GM11168 (cell line): ENCODE measurements around the gene KRTAP3-2.
"Not testable (repeated sequence)": the region's sequence is repeated elsewhere in the genome, so short reads cannot be mapped to it uniquely, and the experiment has no call there.

Experiments
- in situ Hi-C: fragments of 300-500 bp; cut with MboI; formaldehyde crosslinking; loops from one replicate; pipeline ENCODE4 v1.12.0; 2022; ENCODE audit warnings: low sequenced_read_pairs; ENCODE audit not compliant: unreplicated experiment

KRTAP3-2 gene

GRCh38 chr17:40999563-40999962, at the start of gene KRTAP3-2:
TSS of gene KRTAP3-2 (minus strand) at chr17:40999906. CDS start at chr17:40999853, 53 bp downstream.
- in situ Hi-C loops: not testable (repeated sequence)

DNA sequence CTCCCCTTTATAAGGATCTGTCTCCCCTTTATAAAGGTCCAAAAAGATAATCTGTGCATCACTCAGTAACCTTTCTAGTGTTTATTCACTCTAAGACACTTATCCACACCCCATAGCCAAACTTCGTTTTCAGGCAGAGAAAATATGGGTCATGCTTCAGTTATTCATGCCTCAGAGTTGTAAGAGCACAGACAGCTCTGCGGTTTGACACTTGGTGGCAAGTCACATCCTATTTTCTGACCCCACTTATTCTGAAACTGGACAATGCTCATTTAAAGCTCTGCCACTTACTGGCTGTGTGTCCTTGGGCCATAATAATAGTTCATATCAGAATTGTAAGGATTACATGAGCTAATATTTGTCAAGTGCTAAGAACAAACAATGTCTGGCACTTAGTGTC, 49.4 kb upstream of the KRTAP3-2 start:
- in situ Hi-C loops: no loop called here

DNA sequence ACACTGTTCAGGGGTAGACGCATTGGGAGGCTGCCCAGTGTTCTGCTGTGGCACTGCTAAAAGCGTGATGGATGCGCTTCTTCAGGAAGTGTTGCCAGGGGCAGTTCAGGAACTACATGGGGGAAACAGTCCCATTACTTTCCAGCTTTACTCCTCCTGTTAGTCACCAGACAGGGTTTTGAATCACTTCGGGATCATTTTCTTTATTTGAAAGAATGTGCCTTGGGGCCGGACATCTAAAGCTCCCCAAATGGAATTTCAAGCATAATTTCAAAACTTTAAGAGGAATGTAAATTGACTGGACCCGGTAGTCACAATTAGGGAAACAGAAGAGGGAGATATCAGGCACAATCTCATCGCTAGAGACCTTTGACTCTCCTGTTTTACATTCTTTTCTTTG, 48.7 kb upstream of the KRTAP3-2 start:
- in situ Hi-C loops: no loop called here

- in situ Hi-C loops: not testable (repeated sequence)
These were observed 47.2 kb upstream of the KRTAP3-2 start, which contains the start of gene KRTAP2-1 for GRCh38 chr17:41046735-41047465. TSS of gene KRTAP2-1 (minus strand) at chr17:41047316. CDS start at chr17:41047267, 49 bp downstream.

DNA sequence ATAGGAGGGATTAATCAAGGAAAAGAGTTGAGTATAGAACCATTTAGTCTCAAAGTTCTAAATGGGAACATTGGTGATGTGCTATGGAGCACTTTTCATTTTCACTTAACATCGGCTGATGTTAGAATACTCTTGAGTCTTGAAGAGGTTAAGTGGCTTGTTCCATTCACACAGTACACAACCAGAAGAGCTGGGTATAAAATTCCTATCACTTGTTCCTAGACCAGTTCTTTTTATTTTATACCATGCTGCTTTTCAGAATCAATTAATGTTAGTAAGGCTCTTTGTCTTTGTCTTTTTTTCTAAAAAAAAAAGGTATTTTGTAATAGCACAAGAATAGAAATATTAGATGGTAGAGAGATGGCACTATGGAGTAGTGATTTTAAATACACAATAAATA, 43.2 kb upstream of the KRTAP3-2 start:
- in situ Hi-C loops: no loop called here

DNA sequence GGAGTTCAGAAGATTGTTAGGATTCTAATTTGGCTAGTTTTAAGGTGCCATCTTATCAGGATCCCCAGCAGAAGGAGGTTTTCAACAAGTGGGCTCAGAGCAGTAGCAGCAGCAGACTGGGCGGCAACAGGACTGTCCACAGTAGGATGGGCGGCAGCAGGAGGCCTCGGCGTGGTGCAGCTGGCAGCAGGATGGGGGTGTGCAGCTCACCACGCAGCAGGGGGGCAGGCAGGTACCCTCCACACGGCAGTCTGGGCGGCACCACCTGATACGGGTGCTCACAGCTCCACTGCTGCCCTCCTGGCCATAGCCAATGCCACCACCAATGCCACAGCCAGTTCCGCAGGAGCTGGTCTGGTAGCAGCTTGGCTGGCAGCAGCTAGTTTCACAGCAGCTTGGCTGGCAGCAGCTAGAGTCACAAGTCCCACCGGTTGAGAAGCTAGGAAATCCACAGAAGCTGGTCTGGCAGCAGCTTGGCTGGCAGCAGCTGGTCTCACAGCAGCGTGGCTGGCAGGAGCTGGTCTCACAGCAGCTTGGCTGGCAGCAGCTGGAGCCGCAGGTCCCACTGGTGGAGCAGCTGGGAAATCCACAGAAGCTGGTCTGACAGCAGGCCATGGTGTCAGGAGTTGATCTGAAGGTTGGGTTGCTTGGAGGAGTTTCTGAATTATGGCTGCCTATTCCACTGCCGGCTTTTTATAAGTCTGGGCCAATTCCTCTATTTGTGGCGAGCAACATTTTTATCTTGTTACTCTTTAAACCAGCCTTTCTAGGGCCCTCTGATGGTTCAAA, 41.3 kb upstream of the KRTAP3-2 start, which contains the start of gene KRTAP1-1:
Gene KRTAP1-1, minus strand, starts transcription at position 668 of the 789 bp plus-strand sequence. Its CDS starts 53 bp downstream, at position 615.
- in situ Hi-C loops: not testable (repeated sequence)

DNA sequence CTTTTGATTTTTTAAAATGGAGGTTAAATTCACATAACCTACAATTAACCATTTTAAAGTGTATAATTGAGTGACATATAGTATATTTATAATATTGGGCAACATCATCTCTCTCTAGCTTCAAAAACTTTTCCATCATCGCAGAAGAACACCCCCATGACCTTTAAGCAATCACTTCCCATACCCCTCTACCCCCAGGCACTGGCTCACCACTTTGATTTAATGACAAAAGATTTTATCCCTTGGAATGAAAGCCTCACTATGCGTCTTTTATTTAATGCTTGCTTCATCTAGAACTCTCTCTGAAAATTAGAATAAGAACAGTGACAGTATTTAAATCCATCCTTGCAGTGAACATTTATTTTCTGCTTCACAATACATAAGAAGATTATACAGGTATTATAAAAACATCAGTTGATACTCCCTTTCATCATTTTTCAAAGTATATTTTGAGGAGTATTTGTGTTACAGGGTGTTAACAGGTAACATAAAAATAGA, 38.2 kb upstream of the KRTAP3-2 start:
- in situ Hi-C loops: no loop called here

DNA sequence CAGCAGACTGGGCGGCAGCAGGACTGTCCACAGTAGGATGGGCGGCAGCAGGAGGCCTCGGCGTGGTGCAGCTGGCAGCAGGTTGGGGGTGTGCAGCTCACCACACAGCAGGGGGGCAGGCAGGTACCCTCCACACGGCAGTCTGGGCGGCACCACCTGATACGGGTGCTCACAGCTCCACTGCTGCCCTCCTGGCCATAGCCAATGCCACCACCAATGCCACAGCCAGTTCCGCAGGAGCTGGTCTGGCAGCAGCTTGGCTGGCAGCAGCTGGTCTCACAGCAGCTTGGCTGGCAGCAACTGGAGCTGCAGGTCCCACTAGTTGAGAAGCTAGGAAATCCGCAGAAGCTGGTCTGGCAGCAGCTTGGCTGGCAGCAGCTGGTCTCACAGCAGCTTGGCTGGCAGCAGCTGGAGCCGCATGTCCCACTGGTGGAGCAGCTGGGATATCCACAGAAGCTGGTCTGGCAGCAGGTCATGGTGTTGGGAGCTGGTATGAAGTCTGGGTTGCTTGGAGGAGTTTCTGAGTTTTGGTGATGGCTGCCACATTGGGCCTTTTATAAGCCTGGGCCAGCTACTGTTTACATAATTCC, 34.7 kb upstream of the KRTAP3-2 start, which contains the start of gene KRTAP1-3:
Gene KRTAP1-3, minus strand, starts transcription at position 529 of the 590 bp plus-strand sequence. Its CDS starts 53 bp downstream, at position 476.
- in situ Hi-C loops: not testable (repeated sequence)

- in situ Hi-C loops: no loop called here
These were observed 30.0 kb upstream of the KRTAP3-2 start, which contains the start of gene KRTAP1-4 for GRCh38 chr17:41029633-41030245. TSS of gene KRTAP1-4 (minus strand) at chr17:41030195. CDS start at chr17:41030078, 117 bp downstream.

DNA sequence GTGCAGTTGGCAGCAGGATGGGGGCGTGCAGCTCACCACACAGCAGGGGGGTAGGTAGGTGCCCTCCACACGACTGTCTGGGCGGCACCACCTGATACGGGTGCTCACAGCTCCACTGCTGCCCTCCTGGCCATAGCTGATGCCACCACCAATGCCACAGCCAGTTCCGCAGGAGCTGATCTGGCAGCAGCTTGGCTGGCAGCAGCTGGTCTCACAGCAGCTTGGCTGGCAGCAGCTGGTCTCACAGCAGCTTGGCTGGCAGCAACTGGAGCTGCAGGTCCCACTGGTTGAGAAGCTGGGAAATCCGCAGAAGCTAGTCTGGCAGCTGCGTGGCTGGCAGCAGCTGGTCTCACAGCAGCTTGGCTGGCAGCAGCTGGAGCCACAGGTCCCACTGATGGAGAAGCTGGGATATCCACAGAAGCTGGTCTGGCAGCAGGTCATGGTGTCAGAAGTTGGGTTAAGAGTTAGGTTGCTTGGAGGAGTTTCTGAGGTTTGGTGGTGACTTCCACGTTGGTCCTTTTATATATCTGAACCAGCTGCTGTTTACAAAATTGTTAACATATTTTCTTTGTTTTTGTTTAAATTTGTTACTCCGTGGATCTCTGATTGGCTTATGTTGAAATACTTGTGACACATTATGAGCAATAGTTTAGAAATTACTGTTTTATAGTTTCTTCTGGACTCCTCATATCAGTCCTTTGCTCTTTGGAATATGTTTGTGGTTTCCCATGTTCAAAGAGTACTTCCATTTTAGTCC, 27.2 kb upstream of the KRTAP3-2 start, which contains the start of gene KRTAP1-5:
Gene KRTAP1-5, minus strand, starts transcription at position 494 of the 757 bp plus-strand sequence. Its CDS starts 53 bp downstream, at position 441.
- in situ Hi-C loops: no loop called here

GRCh38 chr17:41024697-41025096, 25.0 kb upstream of the KRTAP3-2 start:
- in situ Hi-C loops: no loop called here

GRCh38 chr17:41020336-41020735, 20.6 kb upstream of the KRTAP3-2 start:
- in situ Hi-C loops: no loop called here

GRCh38 chr17:41019415-41019814, 19.7 kb upstream of the KRTAP3-2 start:
- in situ Hi-C loops: no loop called here

- in situ Hi-C loops: no loop called here
These were observed 18.8 kb upstream of the KRTAP3-2 start for GRCh38 chr17:41018541-41018940.

DNA sequence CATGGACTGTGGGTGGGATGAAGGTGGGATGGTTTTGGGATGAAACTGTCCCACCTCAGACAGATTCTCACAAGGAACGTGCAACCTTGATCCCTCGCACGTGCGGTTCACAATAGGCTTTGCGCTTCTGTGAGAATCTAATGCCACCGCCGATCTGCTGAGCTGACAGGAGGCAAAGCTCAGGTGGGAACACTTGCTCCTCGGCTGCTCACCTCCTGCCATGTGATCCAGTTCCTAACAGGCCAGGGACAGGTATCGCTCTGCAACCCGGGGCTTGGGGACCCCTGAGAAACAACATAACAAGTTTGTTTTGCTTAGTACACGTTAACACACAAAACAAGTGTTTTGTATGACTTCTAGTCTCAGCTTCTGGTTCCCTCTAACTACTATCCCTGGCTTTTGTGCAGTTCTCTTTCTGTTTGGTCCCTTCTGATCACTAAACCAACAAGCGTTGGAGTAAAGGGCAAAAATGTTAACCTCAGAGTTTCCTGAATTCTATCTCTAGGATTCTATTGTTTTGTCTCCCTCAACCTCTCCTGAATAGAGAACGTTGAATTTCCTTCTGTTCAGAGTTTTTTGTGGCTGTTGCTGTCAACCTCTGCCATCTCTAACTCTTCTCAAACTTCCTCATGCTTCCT, 17.0 kb upstream of the KRTAP3-2 start:
- in situ Hi-C loops: no loop called here

- in situ Hi-C loops: no loop called here
These were observed 15.7 kb upstream of the KRTAP3-2 start for GRCh38 chr17:41015454-41015853.

GRCh38 chr17:41013606-41014005, 13.9 kb upstream of the KRTAP3-2 start:
- in situ Hi-C loops: no loop called here

DNA sequence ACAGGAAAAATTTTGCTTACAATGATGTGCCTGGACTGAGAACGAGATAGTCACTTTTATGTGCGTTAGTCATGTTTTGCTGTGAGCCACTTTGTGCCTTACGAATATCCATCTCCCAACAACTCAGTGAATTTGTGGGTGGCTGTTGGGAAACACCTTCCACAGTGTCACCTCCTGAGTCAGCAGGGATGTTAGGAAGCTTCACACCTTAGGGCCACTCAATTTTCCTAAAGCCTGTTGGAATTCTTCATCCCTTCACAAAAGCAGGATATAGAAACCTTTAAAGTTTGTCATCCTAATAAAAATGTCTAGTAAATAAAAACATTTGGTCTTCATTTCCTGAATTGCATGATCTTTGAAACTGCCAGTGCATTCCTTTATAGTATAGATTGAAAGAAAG, 13.5 kb upstream of the KRTAP3-2 start:
- in situ Hi-C loops: no loop called here
